Mammary epithelial cell (primary cell): Measurements from ENCODE around the gene CKAP4.

Source experiments
- CTCF ChIP-seq, 2 donors: IDR thresholded peaks in 1 of 2; conservative IDR thresholded peaks in 1 of 2; 2 replicates each; pipeline ENCODE4 v1.5.1; 2011 to 2012; ENCODE audit warnings: inconsistent platforms in 2 of 2, low read length in 2 of 2, mild to moderate bottlenecking in 2 of 2, control low read depth in 1 of 2, low read depth in 1 of 2; ENCODE audit not compliant: insufficient read depth in 1 of 2; ENCODE audit errors: extremely low read depth in 1 of 2
- EZH2 ChIP-seq: IDR thresholded peaks from 2 replicates; pipeline ENCODE4 v1.6.1; 2012; ENCODE audit warnings: low read length, inconsistent platforms, borderline replicate concordance

DNA sequence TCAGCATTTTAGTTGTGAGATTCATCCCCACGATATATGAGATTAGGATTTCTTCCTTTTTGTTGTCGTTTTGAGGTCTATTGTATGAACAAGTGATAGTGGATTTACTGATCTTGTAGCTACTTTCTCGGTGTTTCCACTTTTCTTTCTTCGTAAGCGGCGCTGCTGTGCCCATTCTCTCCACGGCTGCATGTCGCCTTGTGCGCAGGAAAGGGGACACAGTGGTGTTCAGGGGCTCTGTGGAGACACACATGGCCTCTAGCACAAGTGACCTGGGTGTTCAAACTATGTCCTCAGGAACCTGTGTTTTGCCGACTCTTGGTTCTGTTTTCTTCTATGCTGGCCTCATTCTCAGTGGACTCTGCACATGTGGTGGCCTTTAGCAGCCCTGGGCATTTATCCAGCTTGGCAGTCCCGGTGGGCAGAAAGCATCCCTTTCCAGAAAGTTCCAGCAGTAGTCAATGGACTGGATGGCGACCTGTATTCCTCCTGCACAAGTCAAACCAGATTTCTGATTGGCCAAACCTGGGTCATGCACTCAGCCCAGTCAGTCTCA, 18.7 kb downstream of the CKAP4 start:
- TF ChIP-seq CTCF (conservative IDR thresholded peaks at IDR 0.05 in 1 of 2, IDR thresholded peaks at IDR 0.05 in 1 of 2; ENCODE audit: extremely low read depth in 1 of 2, insufficient read depth in 1 of 2, low read depth in 1 of 2, low read length in 2 of 2) (no peak), EZH2 (no peak)
